Renal pelvis (tissue), 4 donors: ENCODE results near the gene RALGPS1. TPM values are rescaled to one million over a fixed set of nuclear protein-coding genes. Genes with fewer than 3 reads are reported as not detected.

Experiments used
- DNase-seq: peaks from one replicate; pipeline ENCODE4 v3.0.0-alpha.2; 2013
- polyA plus RNA-seq, 3 donors: library from polyadenylated mRNA; unstranded; fragments of 120-200 nt; gene quantifications; one replicate each; pipeline ENCODE4 v1.2.1, GENCODE V29; 2013; ENCODE audit not compliant: insufficient read length in 3 of 3

Gene RALGPS1
- polyA plus RNA-seq, 3 donors = 22.9 to 32.5 (median 28.4) TPM

DNA sequence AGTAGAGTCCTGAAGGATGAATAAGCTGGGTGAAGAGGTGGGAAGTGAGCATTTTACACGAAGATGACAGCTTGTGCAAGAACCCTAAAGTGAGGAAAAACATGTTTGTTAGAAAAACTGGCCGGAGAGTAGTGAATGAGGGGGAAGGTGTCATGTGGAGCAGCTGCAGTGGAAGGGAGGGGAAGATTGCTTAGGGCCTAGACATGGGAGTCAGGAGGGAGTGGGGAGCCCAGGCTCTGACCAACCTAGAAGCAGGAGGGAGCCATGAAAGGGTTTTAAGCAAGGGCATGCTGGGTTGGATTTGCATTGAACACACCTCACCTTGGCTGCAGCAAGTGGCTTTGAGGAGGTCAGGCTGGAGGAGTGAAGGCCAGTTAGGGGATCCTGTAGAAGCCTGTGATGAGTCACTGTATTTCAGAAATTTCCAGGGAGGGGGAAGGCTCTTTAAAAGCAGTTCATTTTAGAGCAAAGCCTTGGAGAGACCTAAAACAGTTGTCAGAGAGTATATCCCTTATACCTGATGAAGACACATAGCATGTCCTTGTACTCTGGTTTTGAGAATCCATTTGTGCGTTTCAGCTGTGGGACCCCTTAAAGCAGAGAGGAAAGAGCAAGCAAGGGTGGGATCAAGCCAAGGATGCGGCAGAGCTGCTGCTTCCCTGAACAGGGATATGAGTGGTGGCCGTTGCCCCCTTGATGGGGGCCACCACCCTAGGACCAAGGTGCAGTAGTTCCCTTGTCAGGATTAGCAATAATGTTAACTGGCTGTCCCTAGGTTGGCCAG is 162.5 kb downstream of the RALGPS1 start:
- DNase-seq = no peak

DNA sequence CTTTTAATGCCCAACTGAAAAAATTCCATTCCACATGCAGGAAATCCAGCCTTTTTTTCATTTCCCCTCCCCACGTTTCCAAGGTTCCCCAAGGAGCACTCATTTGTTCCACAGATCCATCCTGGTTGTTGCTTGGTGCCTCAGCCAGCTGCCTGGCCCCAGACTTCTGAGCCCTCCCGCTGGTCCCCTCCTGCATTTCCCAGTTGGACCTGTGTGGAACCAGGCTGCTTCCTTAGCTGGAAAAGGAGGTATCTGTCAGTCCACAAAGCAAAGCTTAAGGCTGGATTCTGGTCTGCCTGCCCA is 163.0 kb downstream of the RALGPS1 start:
- no peak for DNase-seq

DNA sequence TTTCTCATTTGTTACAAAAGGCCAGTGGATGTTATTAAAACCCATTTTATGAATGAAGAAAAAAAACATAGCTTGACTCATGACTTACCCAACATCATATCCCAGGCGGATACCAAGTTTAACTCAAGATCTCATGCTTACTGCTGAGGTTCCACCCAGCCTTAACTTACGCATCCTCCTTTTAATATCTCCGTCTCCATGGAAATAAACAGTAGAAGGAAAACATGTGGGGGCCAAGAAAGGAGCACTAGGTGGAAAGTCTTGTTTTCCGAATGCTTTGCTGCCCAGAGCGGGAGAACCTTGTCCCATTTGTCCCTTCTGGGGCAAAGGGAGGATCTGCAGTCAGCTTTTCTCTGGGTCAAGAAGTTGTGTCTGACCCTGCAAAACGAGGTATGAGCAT is 163.8 kb downstream of the RALGPS1 start:
- DNase-seq = no peak

DNA sequence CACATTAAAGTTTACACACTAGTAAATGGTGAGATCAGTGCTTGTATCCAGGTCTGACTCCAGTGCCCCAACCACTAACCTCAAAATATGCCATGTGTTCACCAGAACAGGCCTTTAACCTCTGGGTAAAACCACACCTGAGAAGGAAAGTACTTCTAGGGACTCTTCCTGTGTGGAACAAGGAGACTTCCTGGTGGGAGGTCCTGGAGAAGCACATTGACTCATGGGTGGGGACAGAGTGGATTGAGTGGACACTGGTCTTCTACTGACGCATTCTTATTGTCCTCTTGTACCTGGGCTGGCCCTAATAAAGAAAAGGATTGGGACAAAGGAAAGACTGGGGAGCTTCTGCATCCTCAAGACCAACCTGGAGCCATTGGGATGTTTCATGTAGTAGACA is 164.4 kb downstream of the RALGPS1 start:
- DNase-seq = no peak

DNA sequence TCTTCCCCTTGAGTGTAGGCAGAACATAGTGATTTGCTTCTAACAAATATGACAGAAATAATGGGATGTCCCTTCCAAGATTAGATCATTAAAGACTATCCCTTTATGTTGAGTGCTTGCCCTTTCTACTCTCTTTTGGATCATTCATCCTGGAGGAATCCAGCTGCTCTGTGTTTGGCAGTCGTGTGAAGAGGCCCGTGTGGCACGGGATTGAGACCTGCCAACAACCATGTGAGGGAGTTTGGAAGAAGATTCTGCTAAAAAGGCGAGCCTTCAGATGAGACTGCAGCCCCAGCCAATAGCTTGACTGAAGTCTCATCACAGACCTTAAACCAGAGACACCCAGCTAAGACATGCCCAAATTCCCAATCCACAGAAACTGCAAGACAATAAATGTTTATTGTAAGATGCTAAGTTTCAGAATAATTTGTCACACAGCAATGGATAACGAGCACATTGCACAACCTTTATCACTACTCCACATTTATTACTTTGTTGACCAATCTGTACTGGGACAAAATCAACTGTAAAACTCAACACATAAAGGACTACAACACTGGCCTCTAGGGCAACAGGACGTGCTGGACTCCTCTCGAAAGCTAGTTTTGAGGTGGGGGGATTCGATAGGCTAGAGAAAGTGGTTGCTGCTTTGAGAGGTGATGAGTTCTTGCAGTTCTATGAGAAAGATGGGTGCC is 165.0 kb downstream of the RALGPS1 start:
- no peak for DNase-seq

DNA sequence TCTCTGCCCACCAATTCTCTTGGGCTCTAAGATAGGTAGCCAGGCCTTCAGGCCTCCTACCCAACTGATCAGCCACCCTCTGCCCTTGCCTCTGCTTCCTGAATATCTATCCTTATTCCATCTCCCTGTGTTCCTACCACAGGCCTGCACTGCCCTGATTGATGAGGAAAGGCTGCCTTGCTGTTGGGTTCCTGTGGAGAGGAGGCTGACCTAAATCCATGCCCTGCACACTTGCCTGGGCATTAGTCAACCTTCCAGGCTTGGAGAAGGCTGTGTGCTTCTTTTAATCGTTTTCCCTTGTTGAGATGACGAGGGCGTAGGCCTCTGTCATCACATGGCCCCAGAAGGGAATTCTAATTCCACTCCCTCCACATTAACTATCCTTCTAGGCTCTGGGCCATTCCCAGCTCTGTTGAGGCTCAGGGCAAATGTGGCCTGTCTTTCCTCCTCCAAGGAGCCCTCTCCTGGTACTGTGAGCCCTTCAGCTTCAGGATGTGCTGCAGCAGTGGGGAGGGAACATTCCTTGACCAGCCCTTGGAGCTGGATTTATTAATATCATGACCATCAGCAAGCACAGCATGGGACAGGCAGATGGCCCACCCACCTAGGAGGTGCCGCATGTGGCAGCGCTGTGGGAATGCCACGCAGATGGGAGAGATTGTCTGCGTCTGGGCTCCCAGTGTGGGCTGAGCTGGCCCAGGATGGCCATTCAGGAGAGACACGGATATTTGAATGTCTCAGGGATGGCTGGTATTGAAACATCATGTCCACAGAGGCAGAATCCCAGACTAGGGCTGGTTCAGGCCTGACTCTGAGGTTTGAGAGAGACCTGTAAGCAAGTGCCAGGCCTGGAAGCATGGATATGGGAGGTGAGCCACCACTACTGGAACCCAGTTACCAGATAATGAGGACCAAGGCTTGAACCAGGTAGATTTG is 166.9 kb downstream of the RALGPS1 start:
- DNase-seq = no peak

DNA sequence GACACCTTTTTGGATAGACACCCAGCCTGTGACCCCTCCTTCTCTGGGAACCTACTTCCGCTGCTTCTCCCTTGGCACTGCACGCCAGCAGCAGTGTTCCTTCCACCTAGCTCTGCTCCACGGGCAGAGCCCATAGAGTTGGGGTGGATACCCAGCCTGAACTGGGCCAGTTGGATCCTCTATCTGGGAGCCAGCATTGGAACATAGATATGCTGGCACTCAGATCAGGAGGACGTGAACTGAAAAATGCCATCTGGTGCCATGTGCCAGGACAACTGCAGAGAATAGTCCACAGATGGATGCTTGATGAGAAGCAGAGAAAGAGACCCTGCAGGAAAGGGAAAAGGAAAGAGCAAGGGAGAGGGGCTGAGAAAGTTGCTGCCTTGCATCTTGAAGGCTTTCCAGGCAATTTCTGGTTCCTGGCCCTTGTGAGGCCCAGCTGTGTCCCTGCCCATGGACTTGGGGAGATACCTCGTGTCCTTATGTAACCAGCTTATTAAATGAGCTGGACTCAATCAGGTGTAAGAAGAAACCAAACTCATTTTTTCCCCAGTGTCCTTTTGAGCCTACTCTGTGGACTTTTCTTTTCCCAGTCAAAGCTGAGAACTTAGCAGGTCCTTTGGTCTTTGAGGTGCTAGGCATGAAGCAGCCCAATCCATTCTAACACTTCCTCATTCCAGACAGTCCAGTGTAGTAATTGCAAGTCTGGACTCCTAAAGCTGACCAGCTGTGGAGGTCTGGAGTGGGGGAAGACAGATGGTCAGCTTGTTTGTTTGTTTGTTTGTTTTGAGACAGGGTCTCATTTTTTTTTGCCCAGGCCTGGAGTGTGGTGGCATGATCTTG is 168.8 kb downstream of the RALGPS1 start:
- DNase-seq = peak; percentile 24

DNA sequence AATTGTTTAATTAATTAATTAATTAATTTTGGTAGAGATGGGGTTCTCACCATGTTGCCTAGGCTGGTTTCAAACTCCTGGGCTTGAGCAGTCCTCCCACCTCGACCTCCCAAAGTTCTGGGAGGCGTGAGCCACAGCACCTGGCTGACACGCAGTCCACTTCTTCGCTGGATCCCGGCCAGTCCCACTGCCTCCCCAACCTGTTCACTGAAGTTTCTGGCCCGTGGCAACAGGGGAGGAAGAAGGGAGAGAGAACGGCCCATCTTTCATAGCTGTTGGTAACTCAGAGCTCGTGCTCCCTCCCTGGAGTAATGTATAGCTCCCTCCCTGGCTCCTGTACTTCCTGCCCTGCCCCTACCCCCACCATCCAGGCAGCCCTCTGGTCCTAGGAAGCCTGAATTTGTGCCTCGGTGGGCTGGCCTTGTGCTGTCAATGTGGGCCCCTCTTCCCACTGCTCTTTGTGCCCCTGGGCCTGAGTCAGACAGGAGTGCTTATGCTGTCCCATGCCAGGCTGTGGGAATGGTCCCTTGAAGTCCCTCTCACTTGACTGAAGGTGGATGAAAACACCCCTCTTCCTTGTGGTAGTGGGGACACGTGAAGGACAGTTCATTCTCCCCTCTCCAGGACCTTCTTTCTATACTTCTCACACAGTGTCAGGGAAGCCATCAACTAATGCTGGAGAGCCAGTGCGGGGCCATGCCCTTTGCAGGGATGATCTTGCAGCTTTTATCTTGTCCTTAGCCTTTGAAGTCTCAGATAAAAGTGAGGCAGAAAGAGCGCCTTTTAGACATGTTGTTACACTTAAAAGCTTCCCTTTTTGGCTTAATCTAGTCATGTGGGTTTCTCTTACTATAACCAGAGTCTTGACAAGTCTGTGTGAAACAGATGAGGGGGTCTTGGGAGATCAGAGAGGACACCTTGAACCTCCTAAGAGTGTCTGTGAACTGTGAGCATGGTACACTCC is 169.8 kb downstream of the RALGPS1 start:
- DNase-seq = no peak

DNA sequence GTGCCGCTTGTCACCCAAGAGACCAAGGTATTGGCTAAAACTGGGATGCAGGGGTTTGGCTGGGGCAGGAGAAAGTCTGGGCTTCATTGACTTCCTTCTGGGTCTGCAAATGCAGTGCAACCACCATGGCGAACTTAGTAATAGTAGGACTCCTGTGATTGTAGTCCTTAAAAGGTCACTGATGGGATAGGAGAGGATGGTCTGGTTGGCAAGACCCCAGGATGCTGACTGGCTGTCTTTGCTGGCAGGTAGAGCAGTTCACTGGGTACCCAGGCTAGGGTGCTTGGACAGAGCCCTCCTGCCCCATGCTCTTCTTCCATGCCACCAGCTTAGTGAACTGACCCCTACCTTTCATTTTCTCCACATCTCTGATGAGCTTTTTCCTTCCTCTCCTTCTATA is 170.6 kb downstream of the RALGPS1 start:
- DNase-seq = no peak

DNA sequence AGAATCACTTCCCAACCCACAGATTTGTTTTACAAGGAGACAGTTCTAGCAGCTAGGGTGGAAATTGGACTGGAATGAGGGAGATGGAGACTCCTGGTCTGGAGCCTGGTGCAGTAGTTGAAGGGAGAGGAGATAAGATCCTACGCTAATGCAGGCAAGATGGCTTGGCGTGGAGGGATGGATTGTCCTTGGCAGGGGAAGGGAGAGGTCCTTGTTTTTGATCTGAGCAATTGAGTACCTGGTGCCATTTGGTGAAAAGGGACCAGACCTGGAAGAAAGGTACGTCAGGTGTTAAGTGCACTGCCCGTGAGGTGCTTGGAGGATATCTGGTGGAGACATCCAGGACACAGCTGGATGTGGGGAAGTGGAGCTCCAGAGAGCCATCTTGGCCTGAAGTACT is 172.2 kb downstream of the RALGPS1 start:
- no peak for DNase-seq

DNA sequence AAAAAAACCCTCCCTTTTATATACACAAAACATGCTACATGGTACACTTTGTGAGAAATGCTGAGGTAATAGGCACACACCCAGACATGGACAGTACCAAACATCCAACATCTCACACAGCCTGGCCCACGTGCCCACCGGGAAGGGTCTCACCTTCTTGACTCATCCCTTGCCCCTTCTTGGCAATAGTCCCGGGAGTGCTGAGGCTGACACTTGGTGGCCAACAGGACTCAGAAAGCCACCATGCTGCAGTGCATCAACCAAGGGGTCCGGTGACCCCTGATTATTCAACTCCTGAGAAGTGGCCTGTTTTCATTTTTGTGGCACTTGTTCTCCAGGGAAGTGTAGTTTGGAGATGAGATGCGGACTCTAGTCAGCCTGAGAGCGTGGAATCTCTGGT is 172.8 kb downstream of the RALGPS1 start:
- no peak for DNase-seq

DNA sequence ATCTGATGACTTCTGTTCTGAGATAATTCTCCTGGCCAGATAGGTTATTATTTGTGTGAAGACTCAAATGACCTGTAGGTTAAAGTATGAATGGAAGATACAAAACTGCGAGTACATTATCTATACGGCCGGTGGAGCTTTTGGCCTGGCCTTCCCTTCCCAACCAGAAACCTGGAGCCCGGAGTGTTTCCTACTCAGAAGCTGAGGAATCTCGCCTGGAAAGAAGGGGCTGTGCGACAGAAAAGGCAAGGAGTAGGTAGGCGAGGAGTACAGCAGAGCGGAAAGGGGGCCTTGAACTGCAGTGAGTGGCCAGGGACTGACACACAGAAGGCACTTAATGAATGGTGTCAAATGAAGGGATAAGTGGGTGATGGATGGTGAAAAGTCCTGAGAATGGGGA is 173.3 kb downstream of the RALGPS1 start:
- no peak for DNase-seq

DNA sequence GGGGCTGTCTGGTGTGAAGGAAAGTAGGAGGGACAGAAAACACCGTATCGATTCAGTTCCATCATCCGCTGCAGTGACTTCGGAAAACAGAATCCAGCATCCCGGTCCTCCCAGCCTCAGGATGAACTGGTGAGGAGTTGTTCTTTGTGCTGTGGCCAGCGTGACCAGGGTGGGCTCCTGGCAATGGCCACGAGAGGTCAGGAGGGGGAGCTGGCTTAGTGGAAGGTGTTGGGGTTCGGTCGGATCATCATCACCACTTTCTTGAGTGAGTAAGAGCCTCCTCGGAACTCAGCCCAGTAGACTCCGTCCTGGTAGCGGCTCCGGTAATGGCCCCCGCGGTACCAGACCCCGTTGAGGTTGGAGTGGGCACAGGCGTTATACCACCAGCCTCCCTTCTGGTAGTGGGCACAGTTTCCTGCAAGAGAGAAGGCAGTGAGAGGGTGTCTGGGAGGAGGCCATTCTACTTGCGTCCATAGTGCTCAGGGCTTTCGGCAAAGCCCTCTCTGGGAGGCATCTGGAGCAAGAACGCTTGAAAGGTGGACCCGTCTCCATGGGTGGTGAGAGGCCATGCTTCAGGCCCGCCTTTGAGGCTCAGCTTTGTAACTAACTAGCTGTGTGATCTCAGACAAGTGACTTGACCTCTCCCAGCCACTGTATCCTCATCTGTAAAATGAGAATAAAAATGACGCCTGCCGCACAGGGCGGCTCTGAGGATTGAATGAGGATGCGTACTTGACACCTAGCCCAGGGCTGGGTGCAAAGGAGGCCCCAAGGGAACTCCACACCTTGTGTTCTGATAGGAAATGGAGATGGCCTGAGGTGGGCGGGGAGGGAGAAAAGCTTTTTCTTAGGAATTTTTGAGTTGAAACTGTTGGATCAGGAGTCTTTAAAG is 174.4 kb downstream of the RALGPS1 start:
- DNase-seq = no peak

DNA sequence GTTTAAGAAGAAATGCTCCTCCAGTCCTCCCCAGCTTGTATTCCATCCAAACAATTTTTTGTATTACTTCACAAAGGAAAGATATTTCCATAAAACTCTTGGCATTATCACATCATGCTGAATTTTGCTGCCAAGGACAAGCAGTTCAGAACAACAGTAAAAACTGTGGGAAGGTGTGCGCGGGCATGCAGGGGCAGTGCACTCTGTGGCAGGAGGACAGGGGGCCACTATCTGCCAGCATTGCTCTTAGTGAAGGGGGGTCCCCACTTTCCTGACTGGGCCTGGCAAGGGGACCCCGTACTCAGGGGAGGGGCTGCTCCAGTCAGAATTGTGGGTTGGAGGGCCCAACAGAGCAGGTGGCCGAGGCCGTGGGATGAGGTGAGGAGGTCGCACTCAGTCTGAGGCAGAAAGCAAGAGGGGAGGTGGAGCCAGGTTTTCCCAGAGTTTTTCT is 175.1 kb downstream of the RALGPS1 start:
- no peak for DNase-seq

DNA sequence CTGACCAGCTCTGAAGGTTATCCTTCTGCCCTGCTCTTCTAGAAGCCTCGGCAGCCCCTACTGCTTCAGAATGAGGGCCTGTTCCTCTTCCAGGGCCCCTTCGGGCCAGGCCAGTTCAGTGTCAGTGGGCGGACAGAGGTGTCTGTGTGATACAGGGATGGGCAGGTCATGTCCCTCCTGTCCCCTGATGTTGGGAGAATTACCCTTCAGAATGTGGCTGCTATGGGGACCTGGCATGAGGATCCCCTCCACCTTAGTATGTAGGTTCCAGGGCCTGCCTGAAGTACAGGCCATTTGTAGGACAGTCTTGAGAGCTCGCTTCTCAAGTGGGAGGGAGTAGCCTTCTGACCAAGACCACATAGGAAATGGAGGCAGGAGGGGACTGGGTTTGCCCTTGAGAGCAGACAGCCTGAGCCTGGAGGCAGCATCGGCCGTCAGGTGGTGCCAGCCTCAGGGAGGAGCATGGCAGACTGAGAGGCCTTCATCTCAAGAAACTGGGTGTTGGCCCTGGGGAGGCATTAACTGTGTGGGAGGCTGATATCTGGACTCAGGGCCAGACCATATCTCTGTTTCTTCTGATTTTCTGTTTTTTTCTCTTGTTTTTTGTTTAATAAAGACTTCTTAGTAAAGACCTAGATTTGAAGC is 175.9 kb downstream of the RALGPS1 start:
- DNase-seq = no peak

DNA sequence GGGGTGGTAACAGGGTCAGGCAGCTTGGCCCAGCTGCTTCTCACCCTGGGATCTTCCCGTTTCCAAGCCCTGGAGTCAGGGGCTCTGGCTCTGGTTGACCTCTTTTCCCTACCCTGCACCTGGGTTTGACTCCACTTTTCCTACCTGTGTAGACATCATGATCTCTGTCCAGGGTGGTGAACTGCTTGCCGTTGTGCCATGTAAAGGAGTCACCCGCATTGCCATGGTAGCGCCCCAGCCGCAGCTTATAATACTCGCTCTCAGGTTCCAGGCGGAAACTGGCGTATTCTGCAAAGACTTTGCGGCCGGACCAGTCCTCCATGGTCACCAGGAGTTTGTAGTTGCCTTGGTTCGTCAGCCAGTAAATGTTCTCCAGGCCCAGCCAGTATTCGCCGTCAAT is 176.9 kb downstream of the RALGPS1 start:
- no peak for DNase-seq

DNA sequence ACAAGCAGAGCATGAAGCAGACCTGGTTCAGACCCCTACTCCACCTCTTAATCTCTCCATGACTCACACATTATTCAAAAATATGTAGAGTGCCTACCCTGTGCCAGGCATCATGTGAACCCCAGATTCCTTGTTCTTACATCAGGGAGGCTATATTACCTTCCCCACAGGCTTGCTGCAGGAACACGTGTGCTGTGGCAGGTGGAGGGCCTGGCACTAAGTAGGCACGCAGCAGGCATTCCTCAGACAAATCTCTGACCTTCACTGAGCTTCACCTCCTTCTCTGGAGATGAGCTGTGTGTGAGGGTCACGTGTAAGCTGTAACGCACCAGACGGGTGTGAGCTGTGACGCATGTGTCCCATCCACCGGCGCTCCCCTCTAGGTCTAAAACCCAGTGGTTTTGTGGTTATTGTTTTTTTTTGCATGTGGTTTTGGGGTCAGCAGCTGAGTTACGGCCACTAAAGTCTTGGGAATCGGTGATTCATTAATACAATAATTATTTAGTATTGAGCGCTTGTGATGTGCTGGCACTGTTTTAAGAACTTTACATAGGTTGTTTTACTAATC is 177.5 kb downstream of the RALGPS1 start:
- DNase-seq = no peak

DNA sequence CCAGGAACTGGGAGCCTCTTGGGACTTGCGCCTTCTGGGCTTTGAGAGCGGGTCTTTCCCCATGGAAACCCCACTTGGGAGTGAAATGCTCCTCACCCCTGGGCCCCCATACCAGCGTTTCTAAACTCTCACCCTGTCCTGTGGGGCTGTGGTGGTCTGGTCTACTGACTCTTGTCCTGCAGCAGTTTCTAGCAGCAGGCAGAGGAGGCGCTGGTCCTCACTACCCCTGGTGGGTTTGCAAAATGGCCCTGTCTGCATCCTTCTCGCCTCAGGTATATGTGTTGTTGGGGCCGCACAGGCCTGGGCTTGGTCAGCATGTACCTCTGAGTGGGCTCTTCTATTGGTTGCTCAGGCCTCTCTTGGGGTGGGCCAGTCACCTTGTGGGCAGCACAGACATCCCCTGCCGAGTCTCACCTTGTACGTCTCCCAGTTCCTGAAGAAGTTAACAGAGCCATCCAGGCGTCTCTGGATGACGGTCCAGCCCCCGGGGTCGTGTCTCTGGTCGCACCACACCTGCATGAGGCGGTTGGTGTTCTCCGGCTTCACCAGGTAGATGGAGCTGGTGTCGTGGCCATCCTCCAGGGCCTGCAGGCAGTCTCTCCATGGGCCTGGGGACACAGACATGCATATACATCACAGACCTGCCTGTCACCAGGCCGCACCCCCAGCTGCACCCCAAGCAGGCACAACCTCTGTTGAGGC is 178.9 kb downstream of the RALGPS1 start:
- no peak for DNase-seq
